SK-N-SH (cell line): Measurements from ENCODE around the gene CA10. TPM values are rescaled to one million over a fixed set of nuclear protein-coding genes. Genes with fewer than 3 reads are reported as not detected.
A peak's percentile ranks its signal among the peaks of the same experiment; 100 is the strongest.

Experiments used
- CTCF ChIA-PET: fragments of 300-600, 350-600 bp; formaldehyde crosslinking; extraction: SDS; loops from one replicate; lab custom pipeline; 2021; lab: Yijun Ruan, JAX
- POLR2A ChIA-PET: fragments of 350-600 bp; sonication (Branson Sonifier 250); formaldehyde crosslinking; extraction: SDS; loops from one replicate; lab custom pipeline; 2020; ENCODE audit warnings: antibody characterized with exemption, inconsistent platforms; lab: Yijun Ruan, JAX
- DNase-seq: peaks from one replicate; pipeline ENCODE4 v3.0.0; 2012
- H2AFZ ChIP-seq: fragments of 200-600 bp; sonication (generic); 2 replicates; pipeline ENCODE4 v1.8.1; 2016; ENCODE audit warnings: antibody characterized with exemption, mild to moderate bottlenecking, low read depth
- H3F3A ChIP-seq: fragments of 200-600 bp; sonication (generic); replicated peaks from 2 replicates; pipeline ENCODE3; 2016; ENCODE audit warnings: antibody characterized with exemption, mild to moderate bottlenecking; ENCODE audit not compliant: insufficient read depth
- H3K27ac ChIP-seq, 2 experiments: fragments of 200-500 bp in 1 of 2; fragments of 200-600 bp in 1 of 2; sonication (Bioruptor generic) in 1 of 2; sonication (generic), shearing (Covaris generic) in 1 of 2; 2 replicates each; pipeline versions ENCODE4 v1.5.1 to v1.6.1; 2014 to 2016; ENCODE audit warnings: low read depth in 2 of 2, inconsistent platforms in 1 of 2, low read length in 1 of 2, mild to moderate bottlenecking in 1 of 2, mixed read lengths in 1 of 2
- H3K27me3 ChIP-seq: fragments of 200-600 bp; sonication (generic), shearing (Covaris generic); 2 replicates; pipeline ENCODE4 v1.6.1; 2016; ENCODE audit warnings: mixed run types; ENCODE audit not compliant: insufficient read depth
- H3K36me3 ChIP-seq, 2 experiments: fragments of 200-500 bp in 1 of 2; fragments of 200-600 bp in 1 of 2; sonication (Bioruptor generic) in 1 of 2; sonication (generic) in 1 of 2; replicated peaks in 1 of 2; 2 replicates each; pipeline versions ENCODE3 to v1.5.1; 2014 to 2016; ENCODE audit warnings: low read length in 1 of 2, mild to moderate bottlenecking in 1 of 2; ENCODE audit not compliant: insufficient read depth in 2 of 2, control insufficient read depth in 1 of 2
- H3K4me1 ChIP-seq, 2 experiments: fragments of 200-500 bp in 1 of 2; fragments of 200-600 bp in 1 of 2; sonication (Bioruptor generic) in 1 of 2; sonication (generic), shearing (Covaris generic) in 1 of 2; 2 replicates each; pipeline versions ENCODE4 v1.5.1 to v1.6.1; 2014 to 2016; ENCODE audit warnings: low read depth in 1 of 2, low read length in 1 of 2, mixed run types in 1 of 2; ENCODE audit not compliant: insufficient read depth in 2 of 2, control insufficient read depth in 1 of 2
- H3K4me2 ChIP-seq: fragments of 200-600 bp; sonication (generic), shearing (Covaris generic); 2 replicates; pipeline ENCODE4 v1.6.1; 2017; ENCODE audit warnings: mixed run types
- H3K4me3 ChIP-seq, 2 experiments: fragments of 200-500 bp in 1 of 2; fragments of 200-600 bp in 1 of 2; sonication (Bioruptor generic) in 1 of 2; sonication (generic), shearing (Covaris generic) in 1 of 2; 2 replicates each; pipeline versions ENCODE4 v1.5.1 to v1.8.1; 2014 to 2016; ENCODE audit warnings: low read depth in 2 of 2, inconsistent platforms in 1 of 2, low read length in 1 of 2, mild to moderate bottlenecking in 1 of 2, mixed read lengths in 1 of 2, moderate library complexity in 1 of 2
- H3K79me2 ChIP-seq: fragments of 200-600 bp; sonication (generic); 2 replicates; pipeline ENCODE4 v1.8.1; 2017; ENCODE audit warnings: mild to moderate bottlenecking; ENCODE audit not compliant: insufficient read depth
- H3K9ac ChIP-seq: fragments of 200-600 bp; sonication (generic); 2 replicates; pipeline ENCODE4 v1.6.1; 2017; ENCODE audit warnings: mixed run types
- H3K9me2 ChIP-seq: fragments of 200-600 bp; sonication (generic); 2 replicates; pipeline ENCODE4 v1.6.1; 2017; ENCODE audit warnings: mixed run types
- H3K9me3 ChIP-seq: fragments of 200-600 bp; sonication (generic); 2 replicates; pipeline ENCODE4 v1.6.1; 2017; ENCODE audit warnings: mixed run types, mild to moderate bottlenecking, moderate library complexity
- H4K20me1 ChIP-seq: fragments of 200-600 bp; sonication (generic); 2 replicates; pipeline ENCODE4 v1.6.1; 2017; ENCODE audit warnings: mild to moderate bottlenecking, mixed run types; ENCODE audit not compliant: insufficient read depth
- CHD2 ChIP-seq: fragments of 150-350 bp; IDR thresholded peaks from 2 replicates; pipeline ENCODE4 v1.6.1; 2018; ENCODE audit warnings: low read length; ENCODE audit not compliant: partially characterized antibody
- CTCF ChIP-seq: fragments of 200-600 bp; sonication (generic); IDR thresholded peaks from 2 replicates; pipeline ENCODE4 v1.6.1; 2017; ENCODE audit warnings: antibody characterized with exemption, mild to moderate bottlenecking, moderate library complexity
- ELF1 ChIP-seq: IDR thresholded peaks from 2 replicates; pipeline ENCODE4 v1.4.0; 2012
- EP300 ChIP-seq, 2 experiments: IDR thresholded peaks; 2 replicates each; pipeline versions ENCODE4 v1.4.0 to v1.6.1; 2012; ENCODE audit warnings: borderline replicate concordance in 1 of 2, low read depth in 1 of 2, low read length in 1 of 2
- EZH2phosphoT487 ChIP-seq: fragments of 200-600 bp; sonication (generic); IDR thresholded peaks from 2 replicates; pipeline ENCODE4 v1.6.1; 2017; ENCODE audit warnings: low read depth, mixed run types, mild to moderate bottlenecking, antibody characterized with exemption, moderate library complexity, borderline replicate concordance
- FOSL2 ChIP-seq: IDR thresholded peaks from 2 replicates; pipeline ENCODE4 v1.4.0; 2012; ENCODE audit warnings: low read depth, mild to moderate bottlenecking, moderate library complexity, borderline replicate concordance
- FOXJ3 ChIP-seq: sonication (generic); formaldehyde crosslinking; IDR thresholded peaks from 2 replicates; pipeline ENCODE4 v1.5.1; 2020; ENCODE audit warnings: mild to moderate bottlenecking, missing genetic modification reagents
- FOXM1 ChIP-seq: IDR thresholded peaks from 2 replicates; pipeline ENCODE4 v1.4.0; 2012; ENCODE audit warnings: low read depth, mild to moderate bottlenecking
- GABPA ChIP-seq: IDR thresholded peaks from 2 replicates; pipeline ENCODE4 v1.4.0; 2012; ENCODE audit warnings: low read depth, mild to moderate bottlenecking
- GATA2 ChIP-seq: sonication (generic); formaldehyde crosslinking; IDR thresholded peaks from 2 replicates; pipeline ENCODE4 v1.5.0; 2020; ENCODE audit warnings: mild to moderate bottlenecking, missing genetic modification reagents
- JUND ChIP-seq: IDR thresholded peaks from 2 replicates; pipeline ENCODE4 v1.4.0; 2012
- MXI1 ChIP-seq: IDR thresholded peaks from 2 replicates; pipeline ENCODE4 v1.6.1; 2012; ENCODE audit warnings: mild to moderate bottlenecking, low read depth, low read length, improper control_type of control experiment
- NFIC ChIP-seq: IDR thresholded peaks from 2 replicates; pipeline ENCODE4 v1.4.0; 2012; ENCODE audit warnings: borderline replicate concordance
- NRF1 ChIP-seq: IDR thresholded peaks from 2 replicates; pipeline ENCODE4 v1.6.1; 2012; ENCODE audit warnings: low read depth, mild to moderate bottlenecking, low read length
- RAD21 ChIP-seq: IDR thresholded peaks from 2 replicates; pipeline ENCODE4 v1.6.1; 2012; ENCODE audit warnings: mild to moderate bottlenecking, low read length
- REST ChIP-seq: IDR thresholded peaks from 2 replicates; pipeline ENCODE4 v1.6.1; 2012; ENCODE audit warnings: mild to moderate bottlenecking, low read depth, low read length, moderate library complexity
- RFX5 ChIP-seq: IDR thresholded peaks from 2 replicates; pipeline ENCODE4 v1.6.1; 2012; ENCODE audit warnings: mild to moderate bottlenecking, improper control_type of control experiment, low read length
- RXRA ChIP-seq: IDR thresholded peaks from 2 replicates; pipeline ENCODE4 v1.4.0; 2012; ENCODE audit warnings: low read depth, mild to moderate bottlenecking, borderline replicate concordance
- SMC3 ChIP-seq: IDR thresholded peaks from 2 replicates; pipeline ENCODE4 v1.6.1; 2012; ENCODE audit warnings: low read depth, low read length, improper control_type of control experiment
- TCF12 ChIP-seq: IDR thresholded peaks from 2 replicates; pipeline ENCODE4 v1.4.0; 2012
- TEAD4 ChIP-seq: IDR thresholded peaks from 2 replicates; pipeline ENCODE4 v1.4.0; 2012; ENCODE audit warnings: mild to moderate bottlenecking, borderline replicate concordance; ENCODE audit not compliant: insufficient read depth
- YY1 ChIP-seq: IDR thresholded peaks from 2 replicates; pipeline ENCODE4 v1.4.0; 2012; ENCODE audit warnings: low read depth, mild to moderate bottlenecking
- WGBS: methylation state at CpG from one replicate; pipeline ENCODE4 v1.1.6; 2017; ENCODE audit warnings: low lambda C conversion rate; 5-methylcytosine and 5-hydroxymethylcytosine counted together
- polyA plus RNA-seq, 3 experiments: library from polyadenylated mRNA; depleted of rRNA; stranded (reverse); fragments of >200 nt; gene quantifications; 2 replicates each; pipeline ENCODE4 v1.2.3, GENCODE V29; 2012
- TF ChIP-seq, protein P1 (sequence below): IDR thresholded peaks from 2 replicates; pipeline ENCODE4 v1.4.0; 2012; ENCODE audit warnings: low read depth, borderline replicate concordance
- TF ChIP-seq, protein P2 (sequence below): IDR thresholded peaks from 2 replicates; pipeline ENCODE4 v1.4.0; 2012; ENCODE audit warnings: low read depth, borderline replicate concordance
- TF ChIP-seq, protein P3 (sequence below): fragments of 150-350 bp; IDR thresholded peaks from 2 replicates; pipeline ENCODE4 v1.6.1; 2017; ENCODE audit warnings: antibody characterized with exemption, low read length, low read depth, borderline replicate concordance
- TF ChIP-seq, protein P4 (sequence below): IDR thresholded peaks from 2 replicates; pipeline ENCODE4 v1.4.0; 2012; ENCODE audit warnings: low read depth

CA10 gene
- polyA plus RNA-seq, 1 of the 3 experiments (the other 2 are of a cell fraction) = not detected

GRCh38 chr17:51992864-51993416, 165.6 kb downstream of the CA10 start:
- WGBS = 7% methylated on average over 8 of the region's 8 CpGs
- TF ChIP-seq NFIC (no peak), NRF1 (no peak), YY1 (no peak), EP300 (IDR thresholded peaks at IDR 0.05; ENCODE audit: borderline replicate concordance in 1 of 2, low read depth in 1 of 2, low read length in 1 of 2) (peak in 1 of 2 experiments; percentile 66; a peak in 1 of 4 replicates), TCF12 (no peak), MXI1 (peak; percentile 28; the same call in 1 of the 2 replicates), CTCF (no peak), GABPA (no peak), EZH2phosphoT487 (no peak), TEAD4 (no peak), FOXJ3 (CRISPR knock-in tag) (no peak), SMC3 (no peak), ELF1 (no peak), RAD21 (no peak), CHD2 (no peak), JUND (no peak), RFX5 (no peak), RXRA (no peak), GATA2 (CRISPR knock-in tag) (peak; percentile 62), FOSL2 (no peak), REST (no peak), FOXM1 (no peak)
- TF ChIP-seq, protein P1, sequence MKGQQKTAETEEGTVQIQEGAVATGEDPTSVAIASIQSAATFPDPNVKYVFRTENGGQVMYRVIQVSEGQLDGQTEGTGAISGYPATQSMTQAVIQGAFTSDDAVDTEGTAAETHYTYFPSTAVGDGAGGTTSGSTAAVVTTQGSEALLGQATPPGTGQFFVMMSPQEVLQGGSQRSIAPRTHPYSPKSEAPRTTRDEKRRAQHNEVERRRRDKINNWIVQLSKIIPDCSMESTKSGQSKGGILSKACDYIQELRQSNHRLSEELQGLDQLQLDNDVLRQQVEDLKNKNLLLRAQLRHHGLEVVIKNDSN = no peak
- TF ChIP-seq, protein P2, sequence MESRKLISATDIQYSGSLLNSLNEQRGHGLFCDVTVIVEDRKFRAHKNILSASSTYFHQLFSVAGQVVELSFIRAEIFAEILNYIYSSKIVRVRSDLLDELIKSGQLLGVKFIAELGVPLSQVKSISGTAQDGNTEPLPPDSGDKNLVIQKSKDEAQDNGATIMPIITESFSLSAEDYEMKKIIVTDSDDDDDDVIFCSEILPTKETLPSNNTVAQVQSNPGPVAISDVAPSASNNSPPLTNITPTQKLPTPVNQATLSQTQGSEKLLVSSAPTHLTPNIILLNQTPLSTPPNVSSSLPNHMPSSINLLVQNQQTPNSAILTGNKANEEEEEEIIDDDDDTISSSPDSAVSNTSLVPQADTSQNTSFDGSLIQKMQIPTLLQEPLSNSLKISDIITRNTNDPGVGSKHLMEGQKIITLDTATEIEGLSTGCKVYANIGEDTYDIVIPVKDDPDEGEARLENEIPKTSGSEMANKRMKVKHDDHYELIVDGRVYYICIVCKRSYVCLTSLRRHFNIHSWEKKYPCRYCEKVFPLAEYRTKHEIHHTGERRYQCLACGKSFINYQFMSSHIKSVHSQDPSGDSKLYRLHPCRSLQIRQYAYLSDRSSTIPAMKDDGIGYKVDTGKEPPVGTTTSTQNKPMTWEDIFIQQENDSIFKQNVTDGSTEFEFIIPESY = no peak
- TF ChIP-seq, protein P3, sequence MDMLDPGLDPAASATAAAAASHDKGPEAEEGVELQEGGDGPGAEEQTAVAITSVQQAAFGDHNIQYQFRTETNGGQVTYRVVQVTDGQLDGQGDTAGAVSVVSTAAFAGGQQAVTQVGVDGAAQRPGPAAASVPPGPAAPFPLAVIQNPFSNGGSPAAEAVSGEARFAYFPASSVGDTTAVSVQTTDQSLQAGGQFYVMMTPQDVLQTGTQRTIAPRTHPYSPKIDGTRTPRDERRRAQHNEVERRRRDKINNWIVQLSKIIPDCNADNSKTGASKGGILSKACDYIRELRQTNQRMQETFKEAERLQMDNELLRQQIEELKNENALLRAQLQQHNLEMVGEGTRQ = no peak
- TF ChIP-seq, protein P4, sequence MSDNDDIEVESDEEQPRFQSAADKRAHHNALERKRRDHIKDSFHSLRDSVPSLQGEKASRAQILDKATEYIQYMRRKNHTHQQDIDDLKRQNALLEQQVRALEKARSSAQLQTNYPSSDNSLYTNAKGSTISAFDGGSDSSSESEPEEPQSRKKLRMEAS = no peak

More at GRCh38 chr17:51992864-51993416, 165.6 kb downstream of the CA10 start:
- peak; percentile 5 for DNase-seq
- CTCF ChIA-PET = interaction anchor here (1.1 to 1.2 kb wide), 2 partner anchors 114 to 694 kb away, joined by 3 to 5 read pairs; no protein-coding TSS in a partner anchor
- Histone ChIP-seq H3K27ac (peak overlapping the region in 1 of 2 experiments; percentile 43; a peak in 1 of 4 replicates), H3K36me3 (no peaks in the 10 kb centered on the region), H3K4me1 (no peaks in the 10 kb centered on the region; a peak in 1 of 4 replicates), H3K27me3 (no peaks in the 10 kb centered on the region), H3K9ac (no peak overlapping the region), H2AFZ (no peak overlapping the region), H3F3A (no peaks in the 10 kb centered on the region), H3K9me3 (no peaks in the 10 kb centered on the region), H3K4me2 (no peak overlapping the region), H4K20me1 (no peaks in the 10 kb centered on the region), H3K79me2 (no peaks in the 10 kb centered on the region), H3K9me2 (no peaks in the 10 kb centered on the region), H3K4me3 (no peak overlapping the region)
- POLR2A ChIA-PET = no interaction called here
